Measurements from ENCODE around the gene SNX25. TPM values are rescaled to one million over a fixed set of nuclear protein-coding genes. Genes with fewer than 3 reads are reported as not detected.
"Not testable (repeated sequence)": the region's sequence is repeated elsewhere in the genome, so short reads cannot be mapped to it uniquely, and the experiment has no call there.

The SNX25 gene
- polyA plus RNA-seq, 1 donor from 2014 or later: 6.4 TPM

GRCh38 chr4:185322803-185323202, 113.4 kb downstream of the SNX25 start:
- no peaks in the 10 kb centered on the region for H3F3A ChIP-seq (ENCODE audit: insufficient read depth, low read length, poor library complexity, severe bottlenecking)
- H4K20me1 ChIP-seq (ENCODE audit: insufficient read depth): no peaks in the 10 kb centered on the region
- no peak overlapping the region for H2AFZ ChIP-seq (ENCODE audit: low read depth, low read length)
- H3K27me3 ChIP-seq (ENCODE audit: insufficient read depth, low read depth, low read length): no peaks in the 10 kb centered on the region
- H3K4me2 ChIP-seq (ENCODE audit: low read length): no peak overlapping the region
- no peak overlapping the region for H3K9ac ChIP-seq (ENCODE audit: low read length)
- H3K4me3 ChIP-seq (ENCODE audit: low read length): no peak overlapping the region
- H3K27ac ChIP-seq (ENCODE audit: low read length): no peak overlapping the region
- no peaks in the 10 kb centered on the region for H3K9me2 ChIP-seq (ENCODE audit: insufficient read depth, low read length)
- H3K36me3 ChIP-seq (ENCODE audit: insufficient read depth, low read length): no peaks in the 10 kb centered on the region
- H3K79me2 ChIP-seq (replicated peaks; ENCODE audit: insufficient read depth, low read length): no peaks in the 10 kb centered on the region
- TF ChIP-seq POLR2AphosphoS5 (IDR thresholded peaks at IDR 0.05): no peak
- no peak for TF ChIP-seq RAD21 (conservative IDR thresholded peaks at IDR 0.05)
- TF ChIP-seq TAF1 (IDR thresholded peaks at IDR 0.05; ENCODE audit: low read depth): no peak
- no peak for TF ChIP-seq CTCF (IDR thresholded peaks at IDR 0.05; ENCODE audit: poor library complexity, severe bottlenecking)
- no peak for TF ChIP-seq MXI1 (conservative IDR thresholded peaks at IDR 0.05; ENCODE audit: poor library complexity, severe bottlenecking)
- no peak for TF ChIP-seq SMC3 (conservative IDR thresholded peaks at IDR 0.05; ENCODE audit: poor library complexity)
- no peak for TF ChIP-seq EP300 (conservative IDR thresholded peaks at IDR 0.05; ENCODE audit: poor library complexity, severe bottlenecking)
- no peak for TF ChIP-seq EZH2 (IDR thresholded peaks at IDR 0.05; ENCODE audit: borderline replicate concordance, insufficient read depth, low read length, poor library complexity, severe bottlenecking)
- TF ChIP-seq, protein P1, sequence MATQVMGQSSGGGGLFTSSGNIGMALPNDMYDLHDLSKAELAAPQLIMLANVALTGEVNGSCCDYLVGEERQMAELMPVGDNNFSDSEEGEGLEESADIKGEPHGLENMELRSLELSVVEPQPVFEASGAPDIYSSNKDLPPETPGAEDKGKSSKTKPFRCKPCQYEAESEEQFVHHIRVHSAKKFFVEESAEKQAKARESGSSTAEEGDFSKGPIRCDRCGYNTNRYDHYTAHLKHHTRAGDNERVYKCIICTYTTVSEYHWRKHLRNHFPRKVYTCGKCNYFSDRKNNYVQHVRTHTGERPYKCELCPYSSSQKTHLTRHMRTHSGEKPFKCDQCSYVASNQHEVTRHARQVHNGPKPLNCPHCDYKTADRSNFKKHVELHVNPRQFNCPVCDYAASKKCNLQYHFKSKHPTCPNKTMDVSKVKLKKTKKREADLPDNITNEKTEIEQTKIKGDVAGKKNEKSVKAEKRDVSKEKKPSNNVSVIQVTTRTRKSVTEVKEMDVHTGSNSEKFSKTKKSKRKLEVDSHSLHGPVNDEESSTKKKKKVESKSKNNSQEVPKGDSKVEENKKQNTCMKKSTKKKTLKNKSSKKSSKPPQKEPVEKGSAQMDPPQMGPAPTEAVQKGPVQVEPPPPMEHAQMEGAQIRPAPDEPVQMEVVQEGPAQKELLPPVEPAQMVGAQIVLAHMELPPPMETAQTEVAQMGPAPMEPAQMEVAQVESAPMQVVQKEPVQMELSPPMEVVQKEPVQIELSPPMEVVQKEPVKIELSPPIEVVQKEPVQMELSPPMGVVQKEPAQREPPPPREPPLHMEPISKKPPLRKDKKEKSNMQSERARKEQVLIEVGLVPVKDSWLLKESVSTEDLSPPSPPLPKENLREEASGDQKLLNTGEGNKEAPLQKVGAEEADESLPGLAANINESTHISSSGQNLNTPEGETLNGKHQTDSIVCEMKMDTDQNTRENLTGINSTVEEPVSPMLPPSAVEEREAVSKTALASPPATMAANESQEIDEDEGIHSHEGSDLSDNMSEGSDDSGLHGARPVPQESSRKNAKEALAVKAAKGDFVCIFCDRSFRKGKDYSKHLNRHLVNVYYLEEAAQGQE (IDR thresholded peaks at IDR 0.05; ENCODE audit: borderline replicate concordance): no peak
- no peaks in the 10 kb centered on the region for H3K9me3 ChIP-seq (ENCODE audit: low read length)

GRCh38 chr4:185323606-185324005, 114.2 kb downstream of the SNX25 start:
- Histone ChIP-seq H3K27ac (ENCODE audit: low read length) (no peak overlapping the region), H3F3A (ENCODE audit: insufficient read depth, low read length, poor library complexity, severe bottlenecking) (no peaks in the 10 kb centered on the region), H3K9ac (ENCODE audit: low read length) (no peak overlapping the region), H3K36me3 (ENCODE audit: insufficient read depth, low read length) (no peaks in the 10 kb centered on the region), H3K4me2 (ENCODE audit: low read length) (no peak overlapping the region), H3K9me3 (ENCODE audit: low read length) (no peaks in the 10 kb centered on the region), H3K27me3 (ENCODE audit: insufficient read depth, low read depth, low read length) (no peaks in the 10 kb centered on the region), H2AFZ (ENCODE audit: low read depth, low read length) (no peak overlapping the region), H3K79me2 (replicated peaks; ENCODE audit: insufficient read depth, low read length) (no peaks in the 10 kb centered on the region), H4K20me1 (ENCODE audit: insufficient read depth) (no peaks in the 10 kb centered on the region), H3K9me2 (ENCODE audit: insufficient read depth, low read length) (no peaks in the 10 kb centered on the region), H3K4me3 (ENCODE audit: low read length) (no peak overlapping the region)
- TF ChIP-seq RAD21 (conservative IDR thresholded peaks at IDR 0.05) (no peak), POLR2AphosphoS5 (IDR thresholded peaks at IDR 0.05) (no peak), MXI1 (conservative IDR thresholded peaks at IDR 0.05; ENCODE audit: poor library complexity, severe bottlenecking) (no peak), TAF1 (IDR thresholded peaks at IDR 0.05; ENCODE audit: low read depth) (no peak)

- H3K4me3 ChIP-seq (ENCODE audit: low read length); H3K36me3 ChIP-seq (ENCODE audit: insufficient read depth, low read length); H3K27me3 ChIP-seq (ENCODE audit: insufficient read depth, low read depth, low read length); H2AFZ ChIP-seq (ENCODE audit: low read depth, low read length); H3F3A ChIP-seq (ENCODE audit: insufficient read depth, low read length, poor library complexity, severe bottlenecking); H3K79me2 ChIP-seq (replicated peaks; ENCODE audit: insufficient read depth, low read length); H3K9me3 ChIP-seq (ENCODE audit: low read length); H3K27ac ChIP-seq (ENCODE audit: low read length); H3K4me2 ChIP-seq (ENCODE audit: low read length); H3K9ac ChIP-seq (ENCODE audit: low read length); H3K9me2 ChIP-seq (ENCODE audit: insufficient read depth, low read length); H4K20me1 ChIP-seq (ENCODE audit: insufficient read depth): not testable (repeated sequence)
These were observed 115.0 kb downstream of the SNX25 start for GRCh38 chr4:185324361-185324760.

DNA sequence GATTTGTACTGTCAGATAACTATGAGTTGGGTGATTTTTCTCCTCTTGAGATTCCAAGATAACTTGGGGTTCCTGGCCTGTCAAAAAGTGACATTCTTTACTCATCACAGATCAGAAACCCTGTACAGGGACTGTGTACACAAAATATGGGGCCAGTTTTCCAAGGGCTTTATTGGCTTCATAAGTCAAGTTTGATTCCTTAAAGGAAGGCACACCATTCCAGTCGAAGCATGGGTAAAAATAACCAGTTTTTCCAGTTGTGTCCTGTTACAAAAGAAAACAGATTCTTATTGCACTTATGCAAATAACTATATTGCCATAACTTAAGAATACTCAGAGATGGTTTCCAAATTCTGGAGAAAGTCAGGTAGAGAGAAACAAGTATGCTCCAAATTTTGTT, 116.3 kb downstream of the SNX25 start:
- H3K9me2 ChIP-seq (ENCODE audit: insufficient read depth, low read length); H3K36me3 ChIP-seq (ENCODE audit: insufficient read depth, low read length): not testable (repeated sequence)

More for the DNA sequence above, 116.3 kb downstream of the SNX25 start:
- H3K4me3 ChIP-seq (ENCODE audit: low read length); H3K9ac ChIP-seq (ENCODE audit: low read length); H3K79me2 ChIP-seq (replicated peaks; ENCODE audit: insufficient read depth, low read length); H2AFZ ChIP-seq (ENCODE audit: low read depth, low read length); H4K20me1 ChIP-seq (ENCODE audit: insufficient read depth); H3F3A ChIP-seq (ENCODE audit: insufficient read depth, low read length, poor library complexity, severe bottlenecking); H3K27me3 ChIP-seq (ENCODE audit: insufficient read depth, low read depth, low read length); H3K9me3 ChIP-seq (ENCODE audit: low read length); H3K4me2 ChIP-seq (ENCODE audit: low read length); H3K27ac ChIP-seq (ENCODE audit: low read length): not testable (repeated sequence)

Measured in neural cell (in vitro differentiated cells).